Gastroesophageal sphincter (tissue), 4 donors: Measurements from ENCODE around the gene THBS1. TPM values are rescaled to one million over a fixed set of nuclear protein-coding genes. Genes with fewer than 3 reads are reported as not detected.

Experiments
- ATAC-seq: fragments of 150-250 bp; one replicate; pipeline ENCODE4 v1.9.1; 2016; ENCODE audit warnings: mild to moderate bottlenecking, moderate library complexity
- H3K27ac ChIP-seq, 4 donors: fragments of 200-600 bp; sonication (generic) in 3 of 4; 1 replicate in 3 of 4; 2 replicates in 1 of 4; pipeline ENCODE4 v1.5.1; 2016 to 2019
- H3K27me3 ChIP-seq: fragments of 200-600 bp; sonication (generic); one replicate; pipeline ENCODE4 v1.5.1; 2019
- H3K36me3 ChIP-seq, 2 donors: fragments of 200-600 bp; sonication (generic); one replicate each; pipeline ENCODE4 v1.5.1; 2019; ENCODE audit warnings: control low read depth in 1 of 2
- H3K4me1 ChIP-seq, 3 donors: fragments of 200-600 bp; sonication (generic); 1 replicate in 2 of 3; 2 replicates in 1 of 3; pipeline ENCODE4 v1.5.1; 2016 to 2019; ENCODE audit warnings: control low read depth in 2 of 3
- H3K4me3 ChIP-seq, 2 donors: fragments of 200-600 bp; sonication (generic); one replicate each; pipeline ENCODE4 v1.5.1; 2019; ENCODE audit warnings: mild to moderate bottlenecking in 1 of 2, moderate library complexity in 1 of 2
- H3K9me3 ChIP-seq, 3 donors: fragments of 200-600 bp; sonication (generic); one replicate each; pipeline ENCODE4 v1.5.1; 2017 to 2019; ENCODE audit warnings: control low read depth in 2 of 3
- EP300 ChIP-seq: sonication (generic); formaldehyde crosslinking; IDR thresholded peaks from one replicate; pipeline ENCODE4 v1.6.1; 2017; ENCODE audit warnings: antibody characterized with exemption, mild to moderate bottlenecking
- POLR2A ChIP-seq, 2 donors: fragments of 450-650 bp; IDR thresholded peaks; one replicate each; pipeline ENCODE4 v1.6.1; 2017; ENCODE audit warnings: antibody characterized with exemption in 2 of 2, mild to moderate bottlenecking in 2 of 2, moderate library complexity in 1 of 2
- POLR2AphosphoS5 ChIP-seq: sonication (generic); formaldehyde crosslinking; IDR thresholded peaks from one replicate; pipeline ENCODE4 v1.6.1; 2017; ENCODE audit warnings: antibody characterized with exemption
- WGBS, 2 donors: methylation state at CpG; one replicate each; pipeline ENCODE4 v1.1.5; 2018; ENCODE audit warnings: low coverage in 1 of 2; 5-methylcytosine and 5-hydroxymethylcytosine counted together
- total RNA-seq, 4 donors: library from RNA; depleted of rRNA; stranded (reverse); fragments of >200 nt; gene quantifications; one replicate each; pipeline ENCODE4 v1.1.0, GENCODE V29; 2016
- TF ChIP-seq, protein P1 (sequence below), 4 experiments: fragments of 200-600 bp in 2 of 4; fragments of 450-650 bp in 2 of 4; sonication (generic) in 1 of 4; IDR thresholded peaks; one replicate each; pipeline ENCODE4 v1.5.1; 2017 to 2019; ENCODE audit warnings: antibody characterized with exemption in 4 of 4, mild to moderate bottlenecking in 2 of 4, moderate library complexity in 2 of 4

Gene THBS1
- total RNA-seq, 4 donors from 2014 or later, result 183 to 1,645 (median 277) TPM

DNA sequence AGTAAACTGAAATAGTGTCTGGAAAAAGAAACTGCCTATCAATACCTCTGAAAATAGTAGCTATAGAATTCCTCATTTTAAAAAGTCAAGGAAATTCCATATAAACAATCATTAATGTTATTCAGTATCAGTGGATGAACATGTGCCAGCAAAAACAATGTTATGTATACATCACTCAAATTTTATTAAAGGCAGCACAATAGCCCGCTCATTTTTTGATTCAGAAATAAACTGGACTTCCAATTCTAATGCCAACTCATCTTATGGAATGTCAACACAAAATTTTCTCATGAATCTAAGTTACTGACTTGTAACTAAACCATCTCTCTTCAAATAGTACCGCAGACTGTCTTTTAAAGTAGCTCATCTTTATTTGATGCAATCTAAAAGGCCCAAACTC lies 19.0 kb downstream of the THBS1 start:
- Histone ChIP-seq H3K4me1 (peaks cover 0 to 35% (median 0%) of the 10 kb centered on the region in 3 donors), H3K4me3 (no peak overlapping the region), H3K27ac (peak overlapping the region in 1 of 4 donors; percentile 38), H3K27me3 (no peaks in the 10 kb centered on the region), H3K9me3 (no peaks in the 10 kb centered on the region), H3K36me3 (peaks cover 0 to 12% of the 10 kb centered on the region in 2 donors)
- ATAC-seq, result no peak
- TF ChIP-seq POLR2AphosphoS5, result no peak
- TF ChIP-seq POLR2A (IDR thresholded peaks at IDR 0.05), result no peak
- TF ChIP-seq EP300, result no peak
- TF ChIP-seq, protein P1, sequence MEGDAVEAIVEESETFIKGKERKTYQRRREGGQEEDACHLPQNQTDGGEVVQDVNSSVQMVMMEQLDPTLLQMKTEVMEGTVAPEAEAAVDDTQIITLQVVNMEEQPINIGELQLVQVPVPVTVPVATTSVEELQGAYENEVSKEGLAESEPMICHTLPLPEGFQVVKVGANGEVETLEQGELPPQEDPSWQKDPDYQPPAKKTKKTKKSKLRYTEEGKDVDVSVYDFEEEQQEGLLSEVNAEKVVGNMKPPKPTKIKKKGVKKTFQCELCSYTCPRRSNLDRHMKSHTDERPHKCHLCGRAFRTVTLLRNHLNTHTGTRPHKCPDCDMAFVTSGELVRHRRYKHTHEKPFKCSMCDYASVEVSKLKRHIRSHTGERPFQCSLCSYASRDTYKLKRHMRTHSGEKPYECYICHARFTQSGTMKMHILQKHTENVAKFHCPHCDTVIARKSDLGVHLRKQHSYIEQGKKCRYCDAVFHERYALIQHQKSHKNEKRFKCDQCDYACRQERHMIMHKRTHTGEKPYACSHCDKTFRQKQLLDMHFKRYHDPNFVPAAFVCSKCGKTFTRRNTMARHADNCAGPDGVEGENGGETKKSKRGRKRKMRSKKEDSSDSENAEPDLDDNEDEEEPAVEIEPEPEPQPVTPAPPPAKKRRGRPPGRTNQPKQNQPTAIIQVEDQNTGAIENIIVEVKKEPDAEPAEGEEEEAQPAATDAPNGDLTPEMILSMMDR (IDR thresholded peaks at IDR 0.05), result no peak
- WGBS, 2 donors, result 37 to 83% methylated on average over 2 of the region's 2 CpGs

DNA sequence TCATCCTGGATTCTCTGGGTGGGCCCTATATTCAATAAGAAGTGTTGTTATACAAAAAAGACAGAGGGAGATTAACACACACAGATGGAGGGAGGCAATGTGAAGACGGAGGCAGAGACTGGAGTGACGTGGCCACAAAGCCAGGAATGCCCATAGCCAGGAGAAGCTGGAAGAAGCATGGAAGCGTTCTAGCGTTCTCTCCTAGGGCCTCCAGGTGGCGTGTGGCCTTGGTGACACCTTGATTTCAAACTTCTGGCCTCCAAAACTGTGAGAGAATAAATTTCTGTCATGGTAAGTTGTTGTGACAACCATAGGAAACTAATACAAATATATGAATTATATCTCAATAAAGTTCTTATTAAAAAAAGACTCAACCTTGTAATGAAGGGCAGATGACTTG lies 21.3 kb downstream of the THBS1 start:
- Histone ChIP-seq H3K4me3 (no peak overlapping the region), H3K36me3 (no peaks in the 10 kb centered on the region), H3K9me3 (no peaks in the 10 kb centered on the region), H3K27ac (no peak overlapping the region), H3K4me1 (peaks cover 0 to 19% (median 0%) of the 10 kb centered on the region in 3 donors), H3K27me3 (no peaks in the 10 kb centered on the region)
- no peak for ATAC-seq
- 78 to 89% methylated on average over 4 to 5 of the region's 5 CpGs for WGBS, 2 donors
- TF ChIP-seq EP300, result no peak
- TF ChIP-seq, protein P1 (IDR thresholded peaks at IDR 0.05), result no peak
- TF ChIP-seq POLR2AphosphoS5, result no peak
- TF ChIP-seq POLR2A (IDR thresholded peaks at IDR 0.05), result no peak

DNA sequence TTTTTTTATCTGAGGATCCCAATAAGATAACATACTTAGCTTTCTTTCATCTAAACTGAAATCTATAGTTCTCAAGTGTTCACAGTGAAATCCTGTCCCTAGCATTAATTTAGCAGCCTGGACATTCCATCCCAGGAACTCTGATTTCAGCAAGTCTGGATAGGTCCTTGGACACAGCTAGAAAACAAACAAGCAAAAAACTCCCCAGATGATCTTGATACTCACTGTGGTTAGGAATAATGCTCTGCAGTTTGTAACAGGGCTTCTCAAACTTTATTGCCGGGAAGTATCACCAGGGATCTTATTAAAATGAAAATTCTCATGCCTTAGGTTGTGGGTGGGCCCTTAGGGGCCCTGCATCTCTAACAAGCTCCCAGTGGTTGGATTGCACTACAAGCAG lies 24.3 kb downstream of the THBS1 start:
- H3K36me3 ChIP-seq, result no peaks in the 10 kb centered on the region
- H3K4me3 ChIP-seq, result no peak overlapping the region
- no peak for TF ChIP-seq POLR2A (IDR thresholded peaks at IDR 0.05)
- TF ChIP-seq POLR2AphosphoS5, result no peak
- TF ChIP-seq EP300, result no peak
- TF ChIP-seq, protein P1 (IDR thresholded peaks at IDR 0.05), result no peak
- H3K9me3 ChIP-seq, result peaks cover 0 to 10% (median 0%) of the 10 kb centered on the region in 3 donors
- no peak overlapping the region for H3K27ac ChIP-seq
- 100% methylated on average over 1 of the region's 1 CpG for WGBS, 2 donors
- H3K27me3 ChIP-seq, result no peaks in the 10 kb centered on the region
- H3K4me1 ChIP-seq, result no peaks in the 10 kb centered on the region
- ATAC-seq, result no peak

DNA sequence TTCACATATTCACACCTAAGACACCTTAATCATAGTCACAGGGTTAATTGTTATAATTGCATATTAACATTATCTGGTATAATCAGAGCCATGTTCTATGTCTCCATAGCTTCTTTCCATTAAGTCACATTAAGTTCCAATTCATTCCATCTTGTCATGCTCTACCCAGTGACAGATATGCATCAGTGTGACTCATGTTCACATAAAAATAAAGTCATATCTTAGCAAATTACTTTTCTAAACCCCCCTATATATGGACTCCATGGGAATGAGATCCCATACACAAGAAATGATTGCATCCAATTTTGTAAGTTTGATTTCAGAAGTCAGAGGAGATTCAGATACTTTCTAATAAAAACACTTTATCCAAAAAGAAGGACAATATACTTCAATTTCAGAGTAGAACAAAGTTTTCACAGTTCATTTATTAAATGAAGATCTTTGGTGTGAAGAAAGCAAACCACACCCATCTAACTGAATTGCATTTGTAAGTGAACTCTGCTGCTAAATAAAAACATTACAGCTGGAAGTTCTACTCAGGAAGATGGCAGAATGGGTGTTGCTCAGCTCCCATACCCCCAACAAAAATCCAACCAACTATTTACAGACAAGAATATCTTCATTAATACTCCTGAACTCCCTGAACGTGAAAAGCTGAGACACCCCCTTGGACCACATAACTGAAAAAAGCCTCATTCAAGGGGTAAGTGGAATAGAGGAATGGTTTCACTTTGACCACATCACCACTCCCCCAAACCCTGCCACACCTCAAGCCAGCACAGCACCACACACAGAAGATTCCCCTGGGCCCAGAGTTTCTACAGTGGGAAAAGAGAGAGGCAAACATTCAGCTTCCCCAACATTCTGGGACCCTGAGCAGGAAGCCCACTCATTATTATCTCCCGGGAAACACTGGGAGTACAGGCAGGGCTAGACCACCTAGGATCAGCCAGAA lies 27.6 kb downstream of the THBS1 start:
- 100% methylated on average over 1 of the region's 2 CpGs; no CpG with 5 or more reads in 1 of the 2 donors for WGBS, 2 donors
- Histone ChIP-seq H3K4me1 (no peaks in the 10 kb centered on the region), H3K36me3 (no peaks in the 10 kb centered on the region), H3K27me3 (no peaks in the 10 kb centered on the region), H3K4me3 (no peak overlapping the region), H3K9me3 (peaks cover 0 to 30% (median 0%) of the 10 kb centered on the region in 3 donors), H3K27ac (no peak overlapping the region)
- TF ChIP-seq POLR2A (IDR thresholded peaks at IDR 0.05) (no peak), POLR2AphosphoS5 (no peak), EP300 (no peak)
- TF ChIP-seq, protein P1 (IDR thresholded peaks at IDR 0.05), result no peak
- ATAC-seq, result no peak
